Activated naive CD8-positive, alpha-beta T cell treated with anti-CD3 and anti-CD28 coated beads, Interleukin-2, amount 50 U/mL, for 24 hours (primary cell): ENCODE data around the gene PIK3CD.

Experiments used
- ATAC-seq: fragments of 150-1000 bp; cut with Tn5 transposase; one replicate; pipeline ENCODE4 v1.10.0; 2021
- DNase-seq: peaks from one replicate; pipeline ENCODE4 v3.0.0; 2021
- H3K27ac Mint-ChIP-seq: one replicate; pipeline ENCODE4 v1.8.0; 2021; ENCODE audit warnings: mild to moderate bottlenecking, mixed read lengths
- H3K27me3 Mint-ChIP-seq: one replicate; pipeline ENCODE4 v1.8.0; 2021; ENCODE audit warnings: mixed read lengths
- H3K36me3 Mint-ChIP-seq: one replicate; pipeline ENCODE4 v1.8.0; 2021; ENCODE audit warnings: low read depth, mixed read lengths
- H3K4me1 Mint-ChIP-seq: one replicate; pipeline ENCODE4 v1.8.0; 2021; ENCODE audit warnings: mixed read lengths
- H3K4me3 Mint-ChIP-seq: one replicate; pipeline ENCODE4 v1.8.0; 2021; ENCODE audit warnings: mild to moderate bottlenecking, moderate library complexity, mixed read lengths
- H3K9me3 Mint-ChIP-seq: one replicate; pipeline ENCODE4 v1.8.0; 2021; ENCODE audit warnings: mixed read lengths

The PIK3CD gene

GRCh38 chr1:9633493-9633892 lies 18.0 kb upstream of the PIK3CD start:
- Mint-ChIP-seq H3K4me3 (peak overlapping the region; percentile 99), H3K4me1 (peaks cover 77% of the 10 kb centered on the region), H3K27me3 (no peaks in the 10 kb centered on the region), H3K36me3 (peaks cover 62% of the 10 kb centered on the region), H3K27ac (peak overlapping the region; percentile 72), H3K9me3 (peaks cover 3% of the 10 kb centered on the region)
- DNase-seq (no peak), ATAC-seq (no peak)

- peaks cover 62% of the 10 kb centered on the region for H3K36me3 Mint-ChIP-seq
- H3K9me3 Mint-ChIP-seq, result peaks cover 3% of the 10 kb centered on the region
- DNase-seq, result no peak
- H3K27me3 Mint-ChIP-seq, result no peaks in the 10 kb centered on the region
- H3K4me1 Mint-ChIP-seq, result peaks cover 80% of the 10 kb centered on the region
- H3K27ac Mint-ChIP-seq, result peak overlapping the region; percentile 72
- H3K4me3 Mint-ChIP-seq, result no peak overlapping the region
- no peak for ATAC-seq
Measured at GRCh38 chr1:9634582-9634981, 16.9 kb upstream of the PIK3CD start.

- DNase-seq, result no peak
- ATAC-seq, result no peak
- peaks cover 3% of the 10 kb centered on the region for H3K9me3 Mint-ChIP-seq
- H3K27me3 Mint-ChIP-seq, result no peaks in the 10 kb centered on the region
- peaks cover 54% of the 10 kb centered on the region for H3K36me3 Mint-ChIP-seq
- H3K4me1 Mint-ChIP-seq, result peaks cover 73% of the 10 kb centered on the region
- peak overlapping the region; percentile 13 for H3K4me3 Mint-ChIP-seq
- peak overlapping the region; percentile 55 for H3K27ac Mint-ChIP-seq
Measured at GRCh38 chr1:9639227-9639626, 12.3 kb upstream of the PIK3CD start.

GRCh38 chr1:9643351-9644256 lies 7.9 kb upstream of the PIK3CD start:
- H3K4me3 Mint-ChIP-seq, result peak overlapping the region; percentile 38
- peaks cover 76% of the 10 kb centered on the region for H3K4me1 Mint-ChIP-seq
- H3K27ac Mint-ChIP-seq, result peak overlapping the region; percentile 77
- DNase-seq (peak; percentile 43), ATAC-seq (peak; percentile 70)
- no peaks in the 10 kb centered on the region for H3K27me3 Mint-ChIP-seq
- H3K9me3 Mint-ChIP-seq, result no peaks in the 10 kb centered on the region
- peaks cover 24% of the 10 kb centered on the region for H3K36me3 Mint-ChIP-seq

GRCh38 chr1:9646037-9646436 lies 5.5 kb upstream of the PIK3CD start:
- ATAC-seq, result no peak
- Mint-ChIP-seq H3K4me1 (peaks cover 64% of the 10 kb centered on the region), H3K4me3 (no peak overlapping the region), H3K9me3 (no peaks in the 10 kb centered on the region), H3K27me3 (no peaks in the 10 kb centered on the region), H3K27ac (no peak overlapping the region), H3K36me3 (peaks cover 13% of the 10 kb centered on the region)
- no peak for DNase-seq

GRCh38 chr1:9648171-9648570 lies 3.4 kb upstream of the PIK3CD start:
- Mint-ChIP-seq H3K27ac (no peak overlapping the region), H3K4me3 (no peak overlapping the region), H3K4me1 (peaks cover 56% of the 10 kb centered on the region)

GRCh38 chr1:9649769-9650168 lies 1.8 kb upstream of the PIK3CD start:
- Mint-ChIP-seq H3K4me3 (no peak overlapping the region), H3K27me3 (no peaks in the 10 kb centered on the region), H3K36me3 (peaks cover 14% of the 10 kb centered on the region), H3K9me3 (no peaks in the 10 kb centered on the region), H3K4me1 (peaks cover 57% of the 10 kb centered on the region), H3K27ac (no peak overlapping the region)
- no peak for DNase-seq
- ATAC-seq, result no peak

More at GRCh38 chr1:9648171-9648570, 3.4 kb upstream of the PIK3CD start:
- H3K27me3 Mint-ChIP-seq, result no peaks in the 10 kb centered on the region
- H3K36me3 Mint-ChIP-seq, result peaks cover 5% of the 10 kb centered on the region
- no peaks in the 10 kb centered on the region for H3K9me3 Mint-ChIP-seq
- ATAC-seq (no peak), DNase-seq (no peak)

- DNase-seq, result no peak
- no peaks in the 10 kb centered on the region for H3K27me3 Mint-ChIP-seq
- H3K27ac Mint-ChIP-seq, result peak overlapping the region; percentile 93
- peak overlapping the region; percentile 90 for H3K4me3 Mint-ChIP-seq
- peaks cover 59% of the 10 kb centered on the region for H3K4me1 Mint-ChIP-seq
- H3K36me3 Mint-ChIP-seq, result peaks cover 18% of the 10 kb centered on the region
- no peak for ATAC-seq
- H3K9me3 Mint-ChIP-seq, result no peaks in the 10 kb centered on the region
Measured at GRCh38 chr1:9651220-9651564, 339 bp upstream of the PIK3CD start.

- no peaks in the 10 kb centered on the region for H3K9me3 Mint-ChIP-seq
- no peaks in the 10 kb centered on the region for H3K27me3 Mint-ChIP-seq
- H3K4me1 Mint-ChIP-seq, result peaks cover 68% of the 10 kb centered on the region
- peak overlapping the region; percentile 89 for H3K4me3 Mint-ChIP-seq
- ATAC-seq, result no peak
- peak; percentile 64 for DNase-seq
- peak overlapping the region; percentile 99 for H3K27ac Mint-ChIP-seq
- peaks cover 16% of the 10 kb centered on the region for H3K36me3 Mint-ChIP-seq
Measured at GRCh38 chr1:9652379-9653209, 1.1 kb downstream of the PIK3CD start.

- DNase-seq, result no peak
- peaks cover 16% of the 10 kb centered on the region for H3K36me3 Mint-ChIP-seq
- H3K27ac Mint-ChIP-seq, result peak overlapping the region; percentile 99
- H3K4me3 Mint-ChIP-seq, result peak overlapping the region; percentile 89
- no peaks in the 10 kb centered on the region for H3K9me3 Mint-ChIP-seq
- ATAC-seq, result no peak
- no peaks in the 10 kb centered on the region for H3K27me3 Mint-ChIP-seq
- peaks cover 69% of the 10 kb centered on the region for H3K4me1 Mint-ChIP-seq
Measured at GRCh38 chr1:9653210-9653490, 1.6 kb downstream of the PIK3CD start.

GRCh38 chr1:9653491-9654050 lies 2.0 kb downstream of the PIK3CD start:
- peak; percentile 6 for ATAC-seq
- Mint-ChIP-seq H3K9me3 (no peaks in the 10 kb centered on the region), H3K36me3 (peaks cover 16% of the 10 kb centered on the region), H3K27ac (peak overlapping the region; percentile 99), H3K4me1 (peaks cover 71% of the 10 kb centered on the region), H3K4me3 (peak overlapping the region; percentile 89), H3K27me3 (no peaks in the 10 kb centered on the region)
- DNase-seq, result peak; percentile 47

GRCh38 chr1:9654051-9654833 lies 2.7 kb downstream of the PIK3CD start:
- peak overlapping the region; percentile 89 for H3K4me3 Mint-ChIP-seq
- peak; percentile 61 for DNase-seq
- H3K27ac Mint-ChIP-seq, result peak overlapping the region; percentile 99
- peaks cover 75% of the 10 kb centered on the region for H3K4me1 Mint-ChIP-seq
- peak; percentile 4 for ATAC-seq
- H3K36me3 Mint-ChIP-seq, result peaks cover 16% of the 10 kb centered on the region
- no peaks in the 10 kb centered on the region for H3K9me3 Mint-ChIP-seq
- no peaks in the 10 kb centered on the region for H3K27me3 Mint-ChIP-seq

GRCh38 chr1:9654834-9655723 lies 3.5 kb downstream of the PIK3CD start:
- ATAC-seq (peak; percentile 47), DNase-seq (peak; percentile 51)
- Mint-ChIP-seq H3K4me1 (peaks cover 81% of the 10 kb centered on the region), H3K4me3 (peak overlapping the region; percentile 89), H3K27ac (peak overlapping the region; percentile 99), H3K9me3 (no peaks in the 10 kb centered on the region), H3K27me3 (no peaks in the 10 kb centered on the region), H3K36me3 (peaks cover 24% of the 10 kb centered on the region)
